Neuronal stem cell (in vitro differentiated cells): ENCODE measurements around the gene MPG.

Experiments used
- DNase-seq: peaks from one replicate; pipeline ENCODE4 v3.0.0-alpha.2; 2013; ENCODE audit warnings: low spot score
- H2AFZ ChIP-seq: one replicate; pipeline ENCODE4 v1.6.1; 2013; ENCODE audit warnings: mild to moderate bottlenecking, low read length, inconsistent platforms
- H2AK5ac ChIP-seq: 2 replicates; pipeline ENCODE4 v1.6.1; 2013; ENCODE audit warnings: low read depth, mild to moderate bottlenecking, inconsistent platforms, low read length, moderate library complexity, mixed read lengths
- H2BK120ac ChIP-seq: 2 replicates; pipeline ENCODE4 v1.6.1; 2013; ENCODE audit warnings: low read depth, mild to moderate bottlenecking, inconsistent platforms, low read length, moderate library complexity, mixed read lengths
- H2BK12ac ChIP-seq: one replicate; pipeline ENCODE4 v1.6.1; 2013; ENCODE audit warnings: low read length, inconsistent platforms
- H2BK15ac ChIP-seq: 2 replicates; pipeline ENCODE4 v1.6.1; 2013; ENCODE audit warnings: mild to moderate bottlenecking, low read length, inconsistent platforms, mixed read lengths
- H2BK5ac ChIP-seq: one replicate; pipeline ENCODE4 v1.6.1; 2013; ENCODE audit warnings: inconsistent platforms, mild to moderate bottlenecking, low read length, moderate library complexity
- H3K14ac ChIP-seq: one replicate; pipeline ENCODE4 v1.6.1; 2013; ENCODE audit warnings: low read length, inconsistent platforms
- H3K18ac ChIP-seq: 2 replicates; pipeline ENCODE4 v1.6.1; 2013; ENCODE audit warnings: low read length, inconsistent platforms
- H3K23ac ChIP-seq: 2 replicates; pipeline ENCODE4 v1.6.1; 2013; ENCODE audit warnings: low read depth, mild to moderate bottlenecking, mixed read lengths, low read length, inconsistent platforms; ENCODE audit not compliant: poor library complexity
- H3K27ac ChIP-seq: replicated peaks from 3 replicates; pipeline ENCODE4 v1.5.1; 2013; ENCODE audit warnings: low read length, inconsistent platforms
- H3K27me3 ChIP-seq, 3 experiments: 2 replicates each; pipeline ENCODE4 v1.6.1; 2013; ENCODE audit warnings: low read length in 3 of 3, mild to moderate bottlenecking in 2 of 3, inconsistent platforms in 1 of 3, low read depth in 1 of 3, mixed read lengths in 1 of 3, moderate library complexity in 1 of 3; ENCODE audit not compliant: control insufficient read depth in 3 of 3, insufficient read depth in 3 of 3
- H3K36me3 ChIP-seq, 2 donors: replicated peaks in 1 of 2; 2 replicates each; pipeline ENCODE4 v1.6.1; 2013; ENCODE audit warnings: low read length in 2 of 2; ENCODE audit not compliant: control insufficient read depth in 2 of 2, insufficient read depth in 2 of 2
- H3K4ac ChIP-seq: 2 replicates; pipeline ENCODE4 v1.6.1; 2013; ENCODE audit warnings: inconsistent platforms, mild to moderate bottlenecking, low read length, moderate library complexity
- H3K4me1 ChIP-seq, 2 donors: 1 replicate in 1 of 2; 2 replicates in 1 of 2; pipeline ENCODE4 v1.6.1; 2013; ENCODE audit warnings: low read length in 2 of 2, low read depth in 1 of 2; ENCODE audit not compliant: control insufficient read depth in 2 of 2, insufficient read depth in 1 of 2
- H3K4me2 ChIP-seq: one replicate; pipeline ENCODE4 v1.6.1; 2013; ENCODE audit warnings: mild to moderate bottlenecking, low read length, inconsistent platforms; ENCODE audit not compliant: insufficient read depth, poor library complexity, severe bottlenecking
- H3K4me3 ChIP-seq, 2 donors: 2 replicates each; pipeline ENCODE4 v1.5.1; 2013; ENCODE audit warnings: low read length in 2 of 2, mild to moderate bottlenecking in 2 of 2, inconsistent platforms in 1 of 2, moderate library complexity in 1 of 2
- H3K79me1 ChIP-seq: one replicate; pipeline ENCODE4 v1.6.1; 2013; ENCODE audit warnings: low read depth, mild to moderate bottlenecking, inconsistent platforms, low read length, moderate library complexity
- H3K9ac ChIP-seq: one replicate; pipeline ENCODE4 v1.6.1; 2013; ENCODE audit warnings: mild to moderate bottlenecking, low read depth, low read length, inconsistent platforms; ENCODE audit not compliant: poor library complexity
- H3K9me3 ChIP-seq, 2 donors: replicated peaks in 1 of 2; 2 replicates each; pipeline versions ENCODE3 to v1.6.1; 2013; ENCODE audit warnings: low read length in 2 of 2, mild to moderate bottlenecking in 2 of 2, inconsistent platforms in 1 of 2, low read depth in 1 of 2, mixed read lengths in 1 of 2, moderate library complexity in 1 of 2; ENCODE audit not compliant: control insufficient read depth in 2 of 2, insufficient read depth in 1 of 2
- H4K8ac ChIP-seq: one replicate; pipeline ENCODE4 v1.6.1; 2013; ENCODE audit warnings: low read depth, mild to moderate bottlenecking, inconsistent platforms, low read length, moderate library complexity
- H4K91ac ChIP-seq: one replicate; pipeline ENCODE4 v1.6.1; 2013; ENCODE audit warnings: low read length, low read depth, mild to moderate bottlenecking, inconsistent platforms; ENCODE audit not compliant: poor library complexity
- WGBS, 2 donors: extraction: QIAGEN DNeasy Blood & Tissue Kit; methylation state at CpG; one replicate each; pipeline ENCODE4 v1.1.7; 2013; ENCODE audit warnings: missing lambda C conversion rate in 2 of 2, mixed read lengths in 1 of 2; ENCODE audit not compliant: insufficient read length in 2 of 2, insufficient replicate concordance in 1 of 2; ENCODE audit errors: extremely low coverage in 2 of 2; 5-methylcytosine and 5-hydroxymethylcytosine counted together

MPG gene

DNA sequence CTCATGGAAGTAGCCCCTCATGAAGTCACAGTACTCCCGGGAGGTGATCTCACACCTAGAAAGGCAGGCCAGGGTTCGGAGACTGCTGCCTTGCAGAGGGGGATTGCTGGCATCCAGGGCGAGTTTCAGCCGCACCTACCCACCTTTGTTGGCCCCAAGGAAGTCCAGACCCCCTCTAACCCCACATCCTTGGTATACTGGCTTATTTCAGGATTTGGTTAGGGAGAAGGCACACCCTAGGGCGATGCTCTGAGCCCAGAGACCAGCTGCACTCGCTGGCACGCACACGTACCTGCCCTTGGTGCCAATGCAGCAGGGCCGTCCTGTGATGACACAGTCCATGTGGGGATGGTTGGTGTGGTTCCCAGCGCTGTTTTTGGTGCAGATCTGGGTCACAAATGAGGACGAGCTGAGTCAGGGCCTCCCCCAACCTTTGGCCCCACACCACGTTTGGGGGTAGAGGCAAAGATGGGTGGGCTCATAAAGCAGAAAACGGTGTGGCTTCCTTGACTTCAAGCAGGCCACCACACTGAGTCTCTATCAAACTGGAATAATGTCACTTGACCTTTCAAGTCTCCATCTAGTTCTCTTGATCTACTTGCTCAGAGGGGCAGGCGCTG, 18.5 kb upstream of the MPG start:
- Histone ChIP-seq H2AK5ac (no peak overlapping the region), H2BK15ac (no peak overlapping the region), H2BK120ac (no peak overlapping the region), H3K18ac (no peak overlapping the region), H3K9me3 (no peaks in the 10 kb centered on the region), H4K91ac (no peak overlapping the region), H3K4me1 (no peaks in the 10 kb centered on the region), H3K27ac (no peak overlapping the region), H4K8ac (no peak overlapping the region), H3K4ac (no peak overlapping the region), H3K79me1 (no peaks in the 10 kb centered on the region), H3K27me3 (no peaks in the 10 kb centered on the region), H3K36me3 (peaks cover 73 to 95% of the 10 kb centered on the region in 2 donors), H2AFZ (no peak overlapping the region), H3K4me2 (no peak overlapping the region), H2BK5ac (no peak overlapping the region), H3K23ac (no peak overlapping the region), H3K9ac (no peak overlapping the region), H2BK12ac (no peak overlapping the region), H3K4me3 (no peak overlapping the region), H3K14ac (no peak overlapping the region)
- DNase-seq, result no peak
- WGBS, 2 donors, result no CpG with 5 or more reads among the region's 14 CpGs

- Histone ChIP-seq H2BK120ac (no peak overlapping the region), H3K4me2 (no peak overlapping the region), H3K9me3 (no peaks in the 10 kb centered on the region), H3K4me1 (no peaks in the 10 kb centered on the region), H3K14ac (no peak overlapping the region), H3K27me3 (no peaks in the 10 kb centered on the region), H3K4me3 (peak overlapping the region in 1 of 2 donors; percentile 25), H2BK12ac (no peak overlapping the region), H4K91ac (no peak overlapping the region), H2AK5ac (no peak overlapping the region), H3K23ac (peak overlapping the region; percentile 9), H3K18ac (no peak overlapping the region), H3K4ac (no peak overlapping the region), H3K79me1 (no peaks in the 10 kb centered on the region), H2BK5ac (no peak overlapping the region), H3K36me3 (peaks cover 78 to 94% of the 10 kb centered on the region in 2 donors), H3K27ac (no peak overlapping the region), H2AFZ (no peak overlapping the region), H3K9ac (no peak overlapping the region), H2BK15ac (no peak overlapping the region), H4K8ac (no peak overlapping the region)
- DNase-seq, result no peak
- WGBS, 2 donors, result no CpG with 5 or more reads among the region's 11 CpGs
These were observed 17.9 kb upstream of the MPG start for GRCh38 chr16:60166-60565.

DNA sequence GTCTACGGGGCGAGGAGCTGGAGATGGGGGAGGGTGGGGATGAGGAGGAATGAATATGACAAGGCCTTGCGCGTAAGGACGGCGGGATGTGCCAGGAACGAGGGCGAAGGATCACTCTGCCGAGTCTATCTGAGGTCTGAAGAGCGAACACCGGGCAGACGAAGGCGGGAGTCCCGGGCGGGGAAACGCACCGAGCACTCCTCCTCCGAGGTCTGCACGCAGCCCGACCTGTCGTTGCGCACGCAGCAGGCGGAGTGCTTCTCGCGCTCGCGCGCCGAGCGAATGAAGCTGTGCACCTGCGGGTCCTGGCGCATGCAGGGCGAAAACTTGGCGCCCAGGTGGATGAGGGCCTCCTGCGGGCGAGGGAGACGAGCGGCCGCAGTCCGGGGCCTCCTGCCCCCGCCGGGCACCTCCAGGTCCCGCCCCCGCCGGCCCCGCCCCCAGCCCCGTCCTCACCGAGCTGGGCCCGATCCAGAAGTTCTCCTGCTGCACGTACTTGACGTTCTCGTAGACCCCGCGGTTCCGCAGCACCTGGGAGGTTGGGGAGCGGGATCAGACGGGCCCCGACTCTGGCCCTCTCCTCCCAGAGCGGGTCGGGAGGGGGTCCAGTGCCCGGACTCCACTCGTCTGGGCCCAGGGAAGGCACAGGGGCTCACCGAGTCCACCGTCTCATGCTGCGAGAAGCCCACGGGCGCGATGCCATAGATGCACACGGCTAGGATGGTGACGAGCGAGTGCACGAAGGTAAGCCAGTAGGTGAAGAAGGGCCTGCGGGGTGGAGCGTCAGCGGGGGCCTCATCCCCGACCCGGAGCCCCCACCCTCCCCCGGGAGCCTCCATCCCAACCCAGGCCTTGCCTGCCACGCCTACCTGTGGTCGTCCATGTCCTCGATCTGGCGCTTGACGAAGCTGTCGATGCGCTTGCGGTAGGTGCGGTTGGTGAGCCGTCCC, 16.8 kb upstream of the MPG start:
- Histone ChIP-seq H2AK5ac (no peak overlapping the region), H3K9me3 (no peaks in the 10 kb centered on the region), H3K27ac (no peak overlapping the region), H3K27me3 (no peaks in the 10 kb centered on the region), H3K14ac (no peak overlapping the region), H4K8ac (no peak overlapping the region), H3K79me1 (no peaks in the 10 kb centered on the region), H3K4me2 (no peak overlapping the region), H3K4me1 (no peaks in the 10 kb centered on the region), H4K91ac (no peak overlapping the region), H2BK5ac (no peak overlapping the region), H2AFZ (no peak overlapping the region), H3K4ac (no peak overlapping the region), H2BK15ac (no peak overlapping the region), H3K4me3 (no peak overlapping the region), H3K18ac (no peak overlapping the region), H2BK12ac (no peak overlapping the region), H3K36me3 (peaks cover 68 to 83% of the 10 kb centered on the region in 2 donors), H3K9ac (peak overlapping the region; percentile 44), H2BK120ac (no peak overlapping the region), H3K23ac (no peak overlapping the region)
- no CpG with 5 or more reads among the region's 89 CpGs for WGBS, 2 donors
- DNase-seq, result no peak

DNA sequence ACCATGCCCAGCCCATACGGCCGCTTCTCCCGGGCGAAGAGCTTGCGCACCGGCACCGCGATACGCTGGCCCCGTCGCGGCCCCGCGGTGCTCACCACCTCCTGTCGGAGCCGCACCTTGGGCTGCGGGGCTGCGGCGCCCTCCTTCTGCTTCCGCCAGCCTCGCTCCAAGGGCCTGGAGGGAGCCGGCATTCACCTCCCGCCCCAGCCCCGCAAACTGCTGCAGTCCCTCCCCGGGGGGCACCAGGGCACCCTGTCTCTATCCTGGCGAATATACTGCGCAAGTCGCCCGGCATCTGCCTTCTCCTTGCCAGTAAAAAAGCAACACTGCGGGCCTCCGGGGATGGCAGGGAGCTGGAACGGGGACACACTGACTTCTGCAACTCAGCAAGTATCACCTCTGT, 16.1 kb upstream of the MPG start:
- Histone ChIP-seq H3K4me1 (no peaks in the 10 kb centered on the region), H3K36me3 (peaks cover 61 to 76% of the 10 kb centered on the region in 2 donors)
- no peak for DNase-seq

More for the DNA sequence above, 16.1 kb upstream of the MPG start:
- Histone ChIP-seq H2BK12ac (no peak overlapping the region), H3K27me3 (no peaks in the 10 kb centered on the region), H3K4me3 (no peak overlapping the region), H3K9ac (peak overlapping the region; percentile 21), H2AK5ac (no peak overlapping the region), H4K91ac (no peak overlapping the region), H3K79me1 (no peaks in the 10 kb centered on the region), H3K4me2 (no peak overlapping the region), H3K4ac (no peak overlapping the region), H3K23ac (no peak overlapping the region), H2BK15ac (no peak overlapping the region), H2BK120ac (no peak overlapping the region), H3K14ac (no peak overlapping the region), H4K8ac (no peak overlapping the region), H3K9me3 (no peaks in the 10 kb centered on the region), H2AFZ (no peak overlapping the region), H3K27ac (no peak overlapping the region), H3K18ac (no peak overlapping the region), H2BK5ac (no peak overlapping the region)
- no CpG with 5 or more reads among the region's 32 CpGs for WGBS, 2 donors
